ENCODE data around the gene CSN2. TPM values are rescaled to one million over a fixed set of nuclear protein-coding genes. Genes with fewer than 3 reads are reported as not detected.

Gene CSN2
- total RNA-seq, 1 donor from 2014 or later, result not detected

DNA sequence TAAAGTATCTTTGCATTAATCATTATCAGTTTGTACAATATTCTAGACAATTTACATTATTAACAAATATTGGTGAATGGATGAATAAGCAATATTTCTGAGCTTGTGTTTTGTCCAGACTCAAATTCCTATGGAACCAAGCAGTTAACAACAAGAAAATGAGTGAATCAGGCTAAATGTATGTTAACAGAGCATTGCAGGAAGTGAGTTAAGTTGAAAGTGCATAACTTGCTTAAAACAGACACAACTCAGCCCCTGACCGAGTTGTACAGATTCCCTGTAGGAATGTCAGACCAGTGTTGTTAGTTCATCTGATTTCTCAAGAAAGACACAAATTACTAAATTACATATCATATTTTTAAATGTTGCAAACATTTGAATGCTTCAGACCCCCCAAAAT is 58.4 kb downstream of the CSN2 start:
- DNase-seq (ENCODE audit: low read depth in 2 of 2), result no peak

Other genes with a start within 250 kb of the CSN2 start
- gene SULT1B1, start 205.1 kb downstream of the CSN2 start, total RNA-seq, result 1.6 and 8.3 TPM in 2 replicates
- gene SULT1E1, start 105.6 kb downstream of the CSN2 start, total RNA-seq, result 3.4 and 5.2 TPM in 2 replicates
- not detected in 2 replicates for gene CSN1S1, start 34.7 kb downstream of the CSN2 start, total RNA-seq
- gene STATH, start 30.2 kb upstream of the CSN2 start, total RNA-seq, result not detected in 2 replicates
- gene HTN3, start 62.7 kb upstream of the CSN2 start, total RNA-seq, result not detected in 2 replicates
- 0.44 TPM in 1 of 2 replicates, not detected in the other for gene HTN1, start 84.7 kb upstream of the CSN2 start, total RNA-seq
- gene PRR27, start 188.5 kb upstream of the CSN2 start, total RNA-seq, result not detected in 2 replicates
- not detected in 2 replicates for gene ODAM, start 230.0 kb upstream of the CSN2 start, total RNA-seq

Measured in lung microvascular endothelial cell (primary cell).